ENCODE data around the gene POLN.

- TF ChIP-seq CTCF (IDR thresholded peaks at IDR 0.05) (no peak), POLR2AphosphoS5 (IDR thresholded peaks at IDR 0.05) (no peak), POLR2A (IDR thresholded peaks at IDR 0.05) (no peak)
Measured at GRCh38 chr4:2245057-2245786, 3.3 kb upstream of the POLN start.

Measured in stomach (tissue), 4 donors.